ENCODE data around the gene CDCA7L. TPM values are rescaled to one million over a fixed set of nuclear protein-coding genes. Genes with fewer than 3 reads are reported as not detected.

Gene CDCA7L
- polyA plus RNA-seq, 1 donor (not counting 4 experiments of a cell fraction or from before 2014, with no cell fraction given), result 31.8 TPM

- TF ChIP-seq, protein P1, sequence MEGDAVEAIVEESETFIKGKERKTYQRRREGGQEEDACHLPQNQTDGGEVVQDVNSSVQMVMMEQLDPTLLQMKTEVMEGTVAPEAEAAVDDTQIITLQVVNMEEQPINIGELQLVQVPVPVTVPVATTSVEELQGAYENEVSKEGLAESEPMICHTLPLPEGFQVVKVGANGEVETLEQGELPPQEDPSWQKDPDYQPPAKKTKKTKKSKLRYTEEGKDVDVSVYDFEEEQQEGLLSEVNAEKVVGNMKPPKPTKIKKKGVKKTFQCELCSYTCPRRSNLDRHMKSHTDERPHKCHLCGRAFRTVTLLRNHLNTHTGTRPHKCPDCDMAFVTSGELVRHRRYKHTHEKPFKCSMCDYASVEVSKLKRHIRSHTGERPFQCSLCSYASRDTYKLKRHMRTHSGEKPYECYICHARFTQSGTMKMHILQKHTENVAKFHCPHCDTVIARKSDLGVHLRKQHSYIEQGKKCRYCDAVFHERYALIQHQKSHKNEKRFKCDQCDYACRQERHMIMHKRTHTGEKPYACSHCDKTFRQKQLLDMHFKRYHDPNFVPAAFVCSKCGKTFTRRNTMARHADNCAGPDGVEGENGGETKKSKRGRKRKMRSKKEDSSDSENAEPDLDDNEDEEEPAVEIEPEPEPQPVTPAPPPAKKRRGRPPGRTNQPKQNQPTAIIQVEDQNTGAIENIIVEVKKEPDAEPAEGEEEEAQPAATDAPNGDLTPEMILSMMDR (optimal IDR thresholded peaks at IDR 0.05 in 1 of 3, IDR thresholded peaks at IDR 0.05 in 1 of 3, conservative IDR thresholded peaks at IDR 0.05 in 1 of 3; ENCODE audit: extremely low read depth in 1 of 3, insufficient read depth in 2 of 3, low read length in 3 of 3), result no peak
- no peak for TF ChIP-seq EZH2 (IDR thresholded peaks at IDR 0.05; ENCODE audit: low read length)
- Histone ChIP-seq H3K9me3 (ENCODE audit: control insufficient read depth, low read depth, low read length) (no peaks in the 10 kb centered on the region), H3K79me2 (ENCODE audit: control insufficient read depth, insufficient read depth, low read length) (no peaks in the 10 kb centered on the region), H3K4me1 (ENCODE audit: control insufficient read depth, extremely low read depth, insufficient read depth, low read length) (peaks cover 13% of the 10 kb centered on the region), H4K20me1 (ENCODE audit: control insufficient read depth, extremely low read depth, insufficient read depth, low read length) (no peaks in the 10 kb centered on the region), H2AFZ (ENCODE audit: control insufficient read depth, low read length) (no peak overlapping the region), H3K27me3 (ENCODE audit: control insufficient read depth, extremely low read depth, insufficient read depth, low read length) (no peaks in the 10 kb centered on the region), H3K27ac (ENCODE audit: control insufficient read depth, insufficient read depth, low read length) (no peak overlapping the region), H3K9me1 (ENCODE audit: control insufficient read depth, extremely low read depth, insufficient read depth, low read length) (no peaks in the 10 kb centered on the region), H3K36me3 (ENCODE audit: control insufficient read depth in 2 of 2, extremely low read depth in 1 of 2, insufficient read depth in 2 of 2, low read length in 2 of 2) (peaks cover 5 to 16% of the 10 kb centered on the region in 2 experiments), H3K4me2 (ENCODE audit: control insufficient read depth, extremely low read depth, insufficient read depth, low read depth, low read length) (no peak overlapping the region), H3K9ac (ENCODE audit: control insufficient read depth, extremely low read depth, insufficient read depth, low read length) (no peak overlapping the region), H3K4me3 (ENCODE audit: control insufficient read depth in 2 of 3, extremely low read depth in 1 of 3, insufficient read depth in 2 of 3, low read depth in 1 of 3, low read length in 3 of 3) (no peak overlapping the region)
- FAIRE-seq (no peak), DNase-seq (ENCODE audit: low read depth, low spot score) (no peak)
- dilution Hi-C loops (cut with MboI; ENCODE audit: extremely low pct_ligation_motif_present, low sequenced_read_pairs), result no loop called here
Observed at GRCh38 chr7:21912305-21912704, 33.4 kb downstream of the CDCA7L start.

GRCh38 chr7:21911341-21911875, 34.3 kb downstream of the CDCA7L start:
- FAIRE-seq, result no peak

More at GRCh38 chr7:21911341-21911875, 34.3 kb downstream of the CDCA7L start:
- no peak overlapping the region for H3K4me2 ChIP-seq (ENCODE audit: control insufficient read depth, extremely low read depth, insufficient read depth, low read depth, low read length)
- H3K4me1 ChIP-seq (ENCODE audit: control insufficient read depth, extremely low read depth, insufficient read depth, low read length), result peaks cover 13% of the 10 kb centered on the region
- no peak for DNase-seq (ENCODE audit: low read depth, low spot score)
- TF ChIP-seq, protein P1 (optimal IDR thresholded peaks at IDR 0.05 in 1 of 3, IDR thresholded peaks at IDR 0.05 in 1 of 3, conservative IDR thresholded peaks at IDR 0.05 in 1 of 3; ENCODE audit: extremely low read depth in 1 of 3, insufficient read depth in 2 of 3, low read length in 3 of 3), result no peak
- no peak for TF ChIP-seq EZH2 (IDR thresholded peaks at IDR 0.05; ENCODE audit: low read length)
- no peak overlapping the region for H2AFZ ChIP-seq (ENCODE audit: control insufficient read depth, low read length)
- H3K9me1 ChIP-seq (ENCODE audit: control insufficient read depth, extremely low read depth, insufficient read depth, low read length), result no peaks in the 10 kb centered on the region
- peaks cover 5 to 21% of the 10 kb centered on the region in 2 experiments for H3K36me3 ChIP-seq (ENCODE audit: control insufficient read depth in 2 of 2, extremely low read depth in 1 of 2, insufficient read depth in 2 of 2, low read length in 2 of 2)
- no peak overlapping the region for H3K27ac ChIP-seq (ENCODE audit: control insufficient read depth, insufficient read depth, low read length)
- H3K4me3 ChIP-seq (ENCODE audit: control insufficient read depth in 2 of 3, extremely low read depth in 1 of 3, insufficient read depth in 2 of 3, low read depth in 1 of 3, low read length in 3 of 3), result no peak overlapping the region
- no peaks in the 10 kb centered on the region for H3K79me2 ChIP-seq (ENCODE audit: control insufficient read depth, insufficient read depth, low read length)
- dilution Hi-C loops (cut with MboI; ENCODE audit: extremely low pct_ligation_motif_present, low sequenced_read_pairs), result no loop called here
- no peak overlapping the region for H3K9ac ChIP-seq (ENCODE audit: control insufficient read depth, extremely low read depth, insufficient read depth, low read length)
- no peaks in the 10 kb centered on the region for H3K27me3 ChIP-seq (ENCODE audit: control insufficient read depth, extremely low read depth, insufficient read depth, low read length)
- H3K9me3 ChIP-seq (ENCODE audit: control insufficient read depth, low read depth, low read length), result no peaks in the 10 kb centered on the region
- H4K20me1 ChIP-seq (ENCODE audit: control insufficient read depth, extremely low read depth, insufficient read depth, low read length), result no peaks in the 10 kb centered on the region

All from keratinocyte (primary cell).